GM21737 (cell line): ENCODE data around the gene GBGT1.

Experiments
- ATAC-seq: cut with Tn5 transposase; IDR thresholded peaks from one replicate; pipeline ENCODE4 v1.9.1; 2021; ENCODE audit warnings: mild to moderate bottlenecking, moderate library complexity; ENCODE audit not compliant: unreplicated experiment

GBGT1 gene

DNA sequence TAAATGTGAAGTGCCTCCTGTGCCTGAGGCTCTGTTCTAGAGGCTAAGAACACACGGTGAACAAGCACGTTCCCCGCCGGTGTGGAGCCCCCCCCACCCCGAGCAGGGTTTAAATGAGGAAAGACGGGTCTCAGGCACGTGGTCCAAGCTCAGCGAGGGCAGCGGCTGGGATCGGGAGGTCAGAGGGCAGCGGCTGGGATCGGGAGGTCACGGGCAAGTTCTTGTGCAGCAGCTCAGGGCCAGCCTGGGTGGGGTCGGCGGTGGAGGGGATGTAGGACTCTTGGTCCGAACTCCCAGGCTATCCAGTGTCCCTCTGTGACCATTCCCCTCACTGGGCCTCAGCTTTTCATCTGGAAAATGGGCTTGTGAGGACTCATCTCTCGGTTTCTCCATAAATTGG is 2.7 kb upstream of the GBGT1 start:
- no peak for ATAC-seq

GRCh38 chr9:133165452-133165730 is 1.7 kb upstream of the GBGT1 start:
- ATAC-seq, result no peak

DNA sequence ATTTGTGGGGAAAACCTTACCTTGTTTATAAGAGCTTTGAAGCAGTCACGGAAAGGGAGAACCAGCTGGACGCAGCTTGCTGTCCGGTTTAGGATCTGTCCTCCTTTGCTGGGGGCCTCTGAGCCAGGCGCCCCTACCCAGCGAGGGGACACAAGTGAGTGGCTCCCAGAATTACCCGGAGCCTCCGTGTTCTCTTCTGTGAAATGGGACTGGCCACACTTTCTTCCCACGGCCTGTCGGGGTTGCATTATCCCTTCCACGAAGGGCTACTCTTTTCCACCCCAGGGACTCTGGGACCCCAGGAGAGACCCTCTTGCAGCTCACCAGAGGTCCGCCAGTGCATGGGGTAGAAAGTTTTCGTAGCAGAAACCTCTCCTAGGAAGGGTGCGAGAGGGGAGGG is 477 bp upstream of the GBGT1 start:
- no peak for ATAC-seq

DNA sequence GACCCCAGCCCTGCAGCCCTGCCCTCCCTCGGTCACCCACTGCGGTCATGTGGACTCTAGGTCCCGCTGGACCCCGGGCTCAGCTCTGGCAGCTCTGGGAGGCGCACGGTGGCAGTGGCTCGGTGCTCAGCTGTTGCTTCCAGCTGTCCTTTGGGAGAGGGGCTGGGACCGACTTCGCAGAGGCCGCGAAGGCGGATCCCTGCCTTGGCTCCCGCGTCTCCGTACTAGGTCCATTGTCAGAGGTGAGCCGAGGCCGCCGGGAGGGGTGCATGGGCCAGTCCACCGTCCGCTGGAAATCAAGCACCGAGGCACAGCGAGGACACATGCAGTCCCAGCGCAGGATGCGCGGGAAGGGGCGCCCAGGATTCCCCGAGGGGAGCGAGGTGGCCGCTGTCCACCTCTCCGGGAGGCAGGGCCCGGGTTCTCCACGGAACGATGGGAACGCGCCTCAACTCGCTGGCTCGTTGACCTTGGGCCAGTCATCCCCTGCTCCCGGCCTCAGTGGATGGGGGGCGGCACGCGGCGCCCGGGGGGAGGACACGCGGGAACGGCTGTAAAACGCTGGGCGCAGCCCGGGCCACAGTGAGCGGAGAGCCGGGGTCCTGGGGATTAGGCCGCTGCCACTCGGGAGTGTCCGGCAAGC is 732 bp downstream of the GBGT1 start:
- ATAC-seq, result no peak

DNA sequence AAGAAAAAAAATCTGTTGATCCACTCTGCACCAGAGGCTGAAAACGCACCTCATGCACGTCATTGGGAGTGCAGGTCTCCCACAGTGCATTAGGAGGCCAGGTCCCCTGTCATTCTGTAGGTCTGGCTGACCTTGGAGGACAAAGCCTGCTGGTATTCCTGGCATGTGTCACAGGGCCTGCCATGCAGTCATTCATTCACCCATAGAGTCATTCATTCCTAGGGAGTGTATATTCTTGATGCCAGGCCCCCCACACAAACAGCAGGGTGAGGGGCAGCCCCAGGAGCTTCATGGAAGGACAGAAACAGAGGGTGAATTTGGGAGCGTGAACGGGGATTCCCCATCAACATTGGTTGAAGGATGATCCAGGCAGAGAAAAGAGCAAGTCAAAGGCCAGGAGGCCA is 2.2 kb downstream of the GBGT1 start:
- no peak for ATAC-seq

GRCh38 chr9:133160742-133161546 is 2.8 kb downstream of the GBGT1 start:
- ATAC-seq, result no peak

DNA sequence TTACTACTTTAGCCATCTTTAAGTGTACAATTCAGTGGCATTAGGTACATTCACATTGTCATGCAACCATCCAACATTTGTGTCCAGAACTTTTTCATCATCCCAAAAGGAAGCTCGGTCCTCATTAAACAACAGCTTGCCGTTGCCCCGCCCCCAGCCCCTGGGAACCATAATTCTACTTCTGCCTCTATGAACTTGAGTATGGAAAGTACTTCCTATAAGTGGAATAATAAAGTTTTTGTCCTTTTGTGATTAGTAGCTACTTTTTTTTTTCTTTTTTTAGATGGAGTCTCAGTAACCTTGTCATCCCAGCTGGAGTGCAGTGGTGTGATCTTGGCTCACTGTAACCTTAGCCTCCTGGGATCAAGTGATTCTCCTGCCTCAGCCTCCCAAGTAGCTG is 5.0 kb downstream of the GBGT1 start:
- no peak for ATAC-seq

- ATAC-seq, result no peak
These were observed 8.6 kb downstream of the GBGT1 start for GRCh38 chr9:133155156-133155555.

GRCh38 chr9:133154097-133154989 is 9.4 kb downstream of the GBGT1 start:
- ATAC-seq, result no peak

DNA sequence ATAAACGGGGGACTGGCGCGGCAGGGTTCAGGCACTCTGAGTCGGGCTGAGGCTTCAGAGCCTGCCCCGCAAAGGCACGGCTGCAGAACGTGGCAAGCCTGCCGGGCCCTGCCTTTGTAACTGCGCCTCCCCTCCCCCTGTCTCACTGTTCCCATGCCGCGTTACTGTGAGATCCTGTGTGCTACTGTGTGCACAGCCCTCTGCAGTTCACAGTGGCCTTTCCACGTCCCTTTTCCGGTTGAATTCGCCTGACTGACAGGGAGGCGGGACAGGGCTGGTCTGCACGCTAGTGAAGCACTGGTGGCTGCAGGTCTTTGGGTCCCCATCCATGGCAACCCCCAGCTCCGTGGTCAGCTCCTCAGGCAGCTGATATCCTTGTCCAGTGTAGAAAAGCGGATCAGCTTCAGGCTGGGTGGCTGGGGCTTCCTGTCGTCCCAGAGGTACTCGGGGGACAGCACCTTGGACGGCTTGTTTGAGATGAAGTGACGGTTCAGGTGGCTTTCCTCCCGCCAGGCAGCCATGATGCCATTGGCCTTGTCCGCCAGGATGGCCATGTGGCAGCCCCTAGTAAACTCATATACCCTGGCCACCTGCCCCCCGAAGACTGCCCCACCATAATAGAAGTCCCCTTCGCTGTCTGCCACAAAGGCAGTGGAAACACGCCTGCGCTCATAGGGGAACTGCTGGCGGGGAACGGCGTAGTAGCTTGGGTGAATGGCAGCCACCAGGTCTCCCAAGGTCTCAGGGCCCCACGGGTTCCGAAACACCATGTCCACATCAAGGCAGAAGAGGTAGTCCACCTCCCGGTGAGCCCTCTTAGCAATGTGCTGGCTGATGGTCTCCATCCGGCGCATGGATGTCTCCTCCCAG is 10.3 kb downstream of the GBGT1 start:
- ATAC-seq, result no peak

GRCh38 chr9:133151601-133152525 is 11.9 kb downstream of the GBGT1 start:
- ATAC-seq, result no peak

DNA sequence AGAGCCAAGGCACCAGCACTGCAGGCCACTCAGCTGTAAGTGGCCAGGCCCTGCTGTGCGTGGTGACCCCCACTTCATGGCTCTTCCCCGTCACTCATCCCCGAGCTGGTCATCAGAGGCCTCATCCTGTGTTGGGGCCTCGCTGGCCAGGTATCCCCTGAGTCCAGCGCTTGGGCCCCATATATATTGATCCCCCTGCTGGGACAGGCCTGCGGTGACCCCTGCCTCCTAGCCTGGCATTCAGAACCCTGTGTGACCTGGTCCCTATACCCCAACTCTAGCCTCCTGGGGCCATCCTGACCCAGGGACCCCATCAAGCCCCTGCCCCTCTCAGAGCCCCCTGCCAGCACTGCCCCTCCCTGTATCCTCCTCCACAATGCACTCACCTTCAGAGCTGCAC is 12.7 kb downstream of the GBGT1 start:
- no peak for ATAC-seq

DNA sequence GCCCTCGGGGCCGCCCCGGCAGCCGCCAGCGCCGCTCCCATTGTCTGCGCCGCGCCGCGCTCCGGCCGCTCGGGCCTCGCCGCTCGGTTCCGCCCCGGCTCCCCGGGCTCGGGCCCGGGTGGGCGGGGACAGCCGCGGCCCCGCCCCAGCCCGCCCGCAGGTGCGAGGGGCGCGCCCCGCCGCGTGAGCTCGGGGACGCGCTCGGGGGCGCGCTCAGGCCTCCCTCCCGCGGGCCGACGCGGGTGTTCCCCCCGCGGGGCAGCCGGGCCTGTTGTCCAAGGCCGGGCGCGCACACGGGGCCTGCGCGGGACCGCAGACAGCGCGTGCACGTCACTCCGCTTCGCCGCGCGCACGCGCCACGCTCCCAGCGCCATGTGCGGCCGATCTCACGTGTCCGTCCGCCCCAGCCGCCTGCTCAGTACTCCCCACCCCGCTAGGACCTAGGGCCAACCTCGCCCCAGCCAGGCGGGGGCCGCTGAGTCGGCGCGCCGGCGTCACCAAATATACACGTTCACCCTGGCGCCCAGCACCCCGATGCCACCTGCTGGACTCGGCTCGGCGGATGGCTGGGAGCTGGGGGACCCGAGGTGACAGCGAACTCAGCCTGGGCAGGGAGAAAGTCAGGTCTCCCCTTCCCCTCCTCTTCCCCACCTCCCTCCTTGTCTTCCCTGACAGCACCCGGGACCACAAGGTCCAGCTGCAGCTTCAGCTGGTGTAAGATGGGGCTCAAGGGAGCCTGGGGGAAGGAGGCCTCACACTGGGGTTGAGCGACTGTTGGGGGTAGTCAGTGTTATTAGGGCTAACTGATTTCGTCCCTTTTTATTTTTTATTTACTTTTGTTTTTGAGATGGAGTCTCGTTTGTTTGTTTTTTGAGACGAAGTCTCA is 14.3 kb downstream of the GBGT1 start:
- ATAC-seq, result peak; percentile 52

GRCh38 chr9:133148199-133149129 is 15.2 kb downstream of the GBGT1 start:
- peak; percentile 11 for ATAC-seq

DNA sequence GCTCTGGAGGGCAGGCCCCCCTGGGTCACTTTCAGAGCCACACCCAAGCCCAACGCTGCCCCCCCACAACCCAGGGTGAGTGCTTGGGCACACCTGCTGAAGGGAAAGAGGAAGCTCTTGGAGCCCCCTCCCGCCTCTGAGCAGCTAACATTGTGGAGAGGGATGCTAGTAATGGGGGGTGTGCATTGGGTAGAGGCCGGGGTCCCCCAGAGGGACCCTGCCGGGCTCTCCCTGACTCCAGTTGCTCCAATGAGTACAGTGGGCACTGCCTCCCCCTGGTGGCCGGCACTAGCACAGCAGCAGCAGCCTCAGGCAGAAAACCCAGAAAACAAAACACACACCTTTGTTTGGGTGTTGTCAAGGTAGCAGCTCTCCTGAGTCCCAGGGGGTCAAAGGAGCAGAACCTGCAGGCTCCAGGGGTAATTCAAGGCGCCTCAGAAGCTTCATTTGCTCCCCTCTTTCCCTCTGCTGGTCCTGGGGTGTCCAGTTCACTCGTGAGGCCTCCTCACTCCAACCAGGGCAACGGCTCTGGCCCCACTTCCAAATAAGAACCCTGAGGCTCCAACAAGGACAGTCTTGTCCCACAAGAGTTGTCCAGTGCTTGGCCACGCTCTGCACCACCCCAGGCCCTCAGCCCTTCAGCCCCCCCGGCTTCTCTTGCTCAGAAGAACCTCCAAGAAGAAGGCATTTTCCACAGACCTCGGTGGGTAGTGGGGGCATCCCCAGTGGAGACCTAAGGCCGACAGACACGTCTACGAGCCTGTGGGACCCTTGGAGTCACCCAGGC is 16.1 kb downstream of the GBGT1 start:
- no peak for ATAC-seq

DNA sequence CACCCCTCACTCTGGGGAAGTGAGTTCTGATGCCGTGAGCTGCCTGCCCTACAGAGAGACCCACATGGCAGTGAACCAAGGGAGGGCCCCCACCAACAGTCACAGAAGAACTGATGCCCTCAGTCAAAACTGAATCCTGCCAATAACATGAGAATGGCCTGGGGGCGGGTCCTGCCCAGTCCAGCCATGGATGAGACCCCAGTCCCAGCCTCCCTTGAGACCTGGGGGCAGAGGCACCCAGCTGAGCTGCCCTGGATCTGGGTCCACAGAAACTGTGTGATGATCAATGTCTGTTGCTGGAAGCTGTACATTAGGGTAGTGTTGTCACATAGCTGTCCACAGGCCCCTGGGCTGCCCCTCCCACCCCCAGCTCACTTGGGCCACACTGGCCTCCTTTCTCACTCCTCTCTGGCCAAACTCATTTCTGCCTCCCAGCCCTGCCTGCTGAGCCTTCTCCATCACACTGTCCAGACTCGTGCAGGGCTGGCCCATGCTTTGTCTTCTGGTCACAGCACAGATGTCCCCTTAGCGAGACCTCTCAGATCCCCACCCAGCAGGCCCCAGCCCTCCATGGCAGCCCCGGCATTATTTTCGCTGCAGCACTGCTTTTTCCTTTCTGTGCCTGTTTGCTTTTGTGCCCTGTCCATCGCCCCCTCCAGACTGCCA is 16.8 kb downstream of the GBGT1 start:
- no peak for ATAC-seq
